HG03175 (cell line): Measurements from ENCODE around the gene DYRK4.
"Not testable (repeated sequence)": the region's sequence is repeated elsewhere in the genome, so short reads cannot be mapped to it uniquely, and the experiment has no call there.

ENCODE experiments used
- ATAC-seq: cut with Tn5 transposase; IDR thresholded peaks from one replicate; pipeline ENCODE4 v1.9.1; 2021; ENCODE audit warnings: mild to moderate bottlenecking, moderate library complexity; ENCODE audit not compliant: unreplicated experiment

Gene DYRK4, protein sequence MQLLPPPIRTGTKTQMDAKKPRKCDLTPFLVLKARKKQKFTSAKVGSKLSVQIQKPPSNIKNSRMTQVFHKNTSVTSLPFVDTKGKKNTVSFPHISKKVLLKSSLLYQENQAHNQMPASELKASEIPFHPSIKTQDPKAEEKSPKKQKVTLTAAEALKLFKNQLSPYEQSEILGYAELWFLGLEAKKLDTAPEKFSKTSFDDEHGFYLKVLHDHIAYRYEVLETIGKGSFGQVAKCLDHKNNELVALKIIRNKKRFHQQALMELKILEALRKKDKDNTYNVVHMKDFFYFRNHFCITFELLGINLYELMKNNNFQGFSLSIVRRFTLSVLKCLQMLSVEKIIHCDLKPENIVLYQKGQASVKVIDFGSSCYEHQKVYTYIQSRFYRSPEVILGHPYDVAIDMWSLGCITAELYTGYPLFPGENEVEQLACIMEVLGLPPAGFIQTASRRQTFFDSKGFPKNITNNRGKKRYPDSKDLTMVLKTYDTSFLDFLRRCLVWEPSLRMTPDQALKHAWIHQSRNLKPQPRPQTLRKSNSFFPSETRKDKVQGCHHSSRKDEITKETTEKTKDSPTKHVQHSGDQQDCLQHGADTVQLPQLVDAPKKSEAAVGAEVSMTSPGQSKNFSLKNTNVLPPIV

DNA sequence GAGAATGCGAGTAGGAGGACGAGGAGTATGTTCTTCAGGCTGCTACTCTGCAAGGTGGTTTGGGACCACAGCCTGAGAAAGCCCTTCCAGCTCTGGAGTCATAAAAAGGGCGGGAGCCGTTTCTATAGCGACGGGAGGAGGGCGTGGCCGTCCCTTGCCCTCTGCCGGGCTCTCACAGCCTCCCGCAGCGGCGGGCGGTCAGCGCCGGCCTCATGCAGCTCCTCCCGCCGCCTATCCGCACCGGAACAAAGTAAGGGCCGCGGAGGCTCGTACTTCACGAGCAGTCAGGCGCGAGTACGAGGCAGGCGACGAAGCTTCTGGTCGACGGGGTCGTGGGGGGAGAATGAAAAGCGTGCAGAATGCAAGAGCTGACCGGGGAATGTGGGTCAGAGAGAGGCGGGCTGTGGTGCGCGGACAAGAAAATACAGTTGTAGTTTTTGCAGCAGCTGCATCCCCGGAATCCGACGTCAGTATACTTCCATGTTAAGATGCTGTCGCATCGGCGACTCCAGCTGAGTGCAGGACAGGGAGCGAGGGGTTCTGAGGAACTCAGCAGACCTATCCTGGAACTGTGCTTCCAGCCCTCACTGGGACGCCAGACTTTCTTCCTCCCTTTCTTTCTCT is at the start of gene DYRK4:
Gene DYRK4, plus strand, starts transcription at position 175 of the 624 bp plus-strand sequence. Its CDS starts 38 bp downstream, at position 213.
- ATAC-seq = no peak

DNA sequence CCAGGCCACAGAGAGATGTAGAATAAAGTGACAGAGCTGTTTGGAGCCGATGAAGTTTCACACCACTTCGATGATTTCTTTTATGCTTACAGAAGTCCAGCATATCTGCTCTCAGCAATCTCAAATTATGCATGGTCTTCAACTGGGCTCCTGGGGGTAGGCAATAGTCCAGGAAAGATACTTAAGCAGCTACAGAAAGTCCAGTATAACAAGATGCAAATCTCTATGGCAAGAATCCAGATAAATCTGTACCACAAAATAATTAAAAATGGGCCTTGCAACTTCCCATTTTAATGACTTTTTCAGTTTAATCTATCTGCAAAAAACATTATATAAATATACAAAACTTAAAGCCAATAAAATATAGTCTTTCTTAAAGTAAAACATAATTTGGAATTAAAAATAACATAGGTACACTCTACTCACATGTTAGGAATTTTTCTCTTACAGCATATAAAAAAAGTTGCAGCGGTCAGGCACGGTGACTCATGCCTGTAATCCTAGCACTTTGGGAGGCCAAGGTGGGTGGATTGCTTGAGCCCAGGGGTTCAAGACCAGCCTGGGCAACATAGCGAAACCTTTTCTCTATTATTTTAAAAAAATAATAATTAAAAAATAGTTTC is 43.8 kb upstream of the DYRK4 start:
- ATAC-seq = no peak

DNA sequence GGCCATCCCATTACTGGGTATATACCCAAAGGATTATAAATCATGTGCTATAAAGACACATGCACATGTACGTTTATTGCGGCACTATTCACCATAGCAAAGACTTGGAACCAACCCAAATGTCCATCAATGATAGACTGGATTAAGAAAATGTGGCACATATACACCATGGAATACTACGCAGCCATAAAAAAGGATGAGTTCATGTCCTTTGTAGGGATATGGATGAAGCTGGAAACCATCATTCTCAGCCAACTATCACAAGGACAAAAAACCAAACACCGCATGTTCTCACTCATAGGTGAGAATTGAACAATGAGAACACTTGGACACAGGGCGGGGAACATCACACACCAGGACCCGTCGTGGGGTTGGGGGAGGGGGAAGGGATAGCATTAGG is 38.6 kb upstream of the DYRK4 start:
- ATAC-seq = not testable (repeated sequence)

DNA sequence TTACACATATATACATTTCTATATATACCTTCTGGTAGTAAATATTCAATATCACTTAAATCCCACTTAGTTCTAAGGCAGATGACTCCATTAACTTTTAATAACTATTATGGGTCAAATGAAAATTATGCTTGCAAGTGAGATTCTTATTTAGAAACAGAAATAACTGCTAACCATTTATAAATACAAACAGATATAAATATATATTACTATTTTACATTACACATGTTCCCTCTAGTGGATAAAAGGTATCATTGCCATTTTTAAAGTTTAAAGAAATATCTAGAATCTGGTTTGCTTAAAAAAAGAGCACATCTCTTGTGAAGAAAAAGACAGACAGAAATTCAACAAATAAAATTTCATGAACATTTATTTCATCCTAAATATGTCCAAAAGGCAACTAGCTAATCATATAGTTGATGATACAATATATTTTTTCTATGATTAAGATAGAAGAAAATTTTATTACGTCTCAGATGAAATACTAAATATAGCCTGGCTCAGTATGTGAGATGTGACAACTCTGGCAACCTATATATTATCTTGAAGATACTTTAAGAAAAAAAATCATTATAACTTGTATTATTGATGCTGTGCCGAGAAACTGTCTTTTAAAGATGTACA is 35.0 kb upstream of the DYRK4 start:
- no peak for ATAC-seq

DNA sequence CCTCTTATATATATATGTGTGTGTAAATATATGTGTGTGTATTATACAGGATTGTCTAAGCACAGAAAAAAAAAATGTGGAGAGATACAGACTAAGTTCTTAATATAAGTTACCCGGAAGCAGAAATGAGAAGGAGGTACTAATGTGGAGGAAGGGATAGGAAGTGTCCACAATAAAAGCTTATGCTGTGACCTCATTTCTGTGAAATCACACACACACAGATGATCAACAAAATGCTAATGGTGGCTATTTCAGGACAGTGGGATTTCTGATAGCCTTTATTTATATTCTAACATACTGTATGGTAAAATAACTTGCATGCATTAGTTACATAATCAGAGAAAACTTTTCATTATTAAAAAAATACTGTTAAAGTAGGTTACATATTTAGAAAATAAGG is 31.8 kb upstream of the DYRK4 start:
- ATAC-seq = no peak

DNA sequence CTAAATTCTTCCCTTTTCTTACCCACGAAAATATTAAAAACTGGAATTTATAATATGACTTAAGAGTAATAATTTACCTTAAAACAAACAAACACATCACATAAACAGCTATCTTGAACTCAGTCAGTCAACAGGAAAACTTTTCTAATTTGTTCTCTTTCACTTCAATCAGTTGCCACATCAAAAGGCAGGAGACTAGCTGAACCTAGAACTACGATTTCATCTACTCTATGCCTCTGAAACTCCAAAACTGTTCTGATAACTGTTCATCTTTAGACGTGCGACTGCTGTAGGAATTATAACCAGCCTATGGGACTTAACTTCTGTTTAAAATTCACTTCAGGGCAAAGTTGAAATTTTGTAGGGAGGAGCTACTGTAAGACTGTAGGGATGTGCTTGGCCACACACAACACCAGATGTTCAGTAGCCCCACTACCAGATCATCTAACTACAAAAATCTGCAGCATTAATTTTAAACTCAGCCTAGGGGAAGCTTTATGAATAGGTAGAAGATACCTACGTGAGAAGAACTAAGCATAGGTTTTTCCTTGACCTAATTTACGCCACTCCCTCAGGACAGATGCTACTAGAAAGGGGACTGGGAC is 30.9 kb upstream of the DYRK4 start:
- no peak for ATAC-seq

DNA sequence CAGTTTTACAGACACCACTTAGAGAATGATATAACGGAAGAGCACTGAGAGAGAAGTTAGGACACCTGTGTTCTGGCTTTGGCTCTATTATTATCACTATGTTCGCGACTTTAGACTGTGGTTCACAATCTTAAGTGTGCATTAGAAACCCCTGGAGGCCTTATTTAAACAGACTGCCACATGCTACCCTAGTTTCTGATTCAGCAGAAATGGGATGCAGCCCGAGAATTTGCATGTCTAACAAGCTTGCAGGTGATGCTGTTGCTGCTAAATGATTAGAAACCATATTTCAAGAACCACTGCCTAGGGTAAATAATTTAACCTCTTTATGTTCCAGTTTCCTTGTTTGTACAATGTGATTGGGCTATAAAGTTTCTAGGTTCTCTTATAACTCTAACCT is 26.9 kb upstream of the DYRK4 start:
- no peak for ATAC-seq

DNA sequence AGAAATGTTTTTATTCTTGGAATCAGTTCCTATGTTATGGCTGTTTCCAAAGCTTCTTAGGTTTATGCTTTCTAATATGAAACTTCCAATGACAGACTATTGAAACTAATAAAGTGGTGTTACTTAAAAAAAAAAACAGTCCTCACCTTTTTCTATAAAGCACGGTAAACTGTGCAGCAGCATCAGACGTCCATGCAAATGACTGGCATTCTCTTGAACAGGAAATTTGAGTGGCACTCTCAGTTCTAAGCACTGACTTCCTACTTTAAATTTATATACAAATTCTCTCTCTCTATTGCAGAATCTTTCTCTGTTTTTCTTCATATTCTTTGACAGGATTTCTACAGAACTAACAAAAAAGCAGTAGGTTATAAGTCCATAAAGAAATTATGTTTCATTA is 26.1 kb upstream of the DYRK4 start:
- ATAC-seq = no peak

DNA sequence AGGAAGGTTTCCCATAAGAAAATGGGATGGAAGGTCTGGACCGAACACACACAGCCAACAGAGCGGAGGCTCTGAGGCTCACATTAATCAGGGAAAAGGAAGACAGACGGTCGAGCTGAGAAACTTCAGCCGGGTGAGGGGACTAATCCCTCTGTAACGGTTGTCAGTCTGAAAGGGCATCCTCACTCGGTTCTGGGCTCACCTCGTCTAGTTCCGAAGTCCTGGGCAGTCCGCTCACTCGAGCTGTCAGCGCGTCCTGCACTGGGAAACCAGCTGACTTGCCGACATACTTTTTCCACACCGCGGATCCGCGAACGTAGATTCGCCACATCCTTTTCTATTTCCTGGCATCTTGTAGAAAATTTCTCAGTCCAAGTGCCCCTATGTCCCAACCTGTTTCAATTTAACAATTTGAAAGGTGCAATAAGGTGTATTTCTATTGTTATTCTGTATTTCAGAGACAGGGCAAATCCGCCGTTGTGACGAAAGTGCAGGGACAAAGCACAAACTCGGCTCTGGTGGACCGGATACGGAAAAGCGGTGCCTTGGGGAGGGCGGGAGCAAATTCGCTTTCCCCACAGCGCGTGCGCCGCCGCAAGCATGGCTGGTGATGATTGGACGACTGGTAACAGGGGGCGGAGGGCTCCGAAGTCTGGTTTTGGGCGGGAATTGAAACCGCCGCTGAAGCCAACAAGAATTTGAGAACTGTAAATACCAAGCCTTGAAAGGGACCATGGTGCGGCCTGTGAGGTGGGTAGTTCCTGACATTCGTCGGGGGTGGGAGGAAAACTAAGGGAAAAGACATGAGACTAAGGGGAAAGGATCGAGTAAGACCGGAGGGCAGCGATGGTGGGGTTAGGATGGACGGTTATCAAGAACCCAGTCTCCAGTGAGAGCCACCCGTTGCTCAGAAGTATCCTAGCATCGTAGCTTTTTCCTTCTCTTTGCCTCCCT is 23.5 kb upstream of the DYRK4 start, which contains the start of gene RAD51AP1:
Gene RAD51AP1, plus strand, starts transcription at position 684 of the 954 bp plus-strand sequence. Its CDS starts 50 bp downstream, at position 734.
- peak; percentile 92 for ATAC-seq

DNA sequence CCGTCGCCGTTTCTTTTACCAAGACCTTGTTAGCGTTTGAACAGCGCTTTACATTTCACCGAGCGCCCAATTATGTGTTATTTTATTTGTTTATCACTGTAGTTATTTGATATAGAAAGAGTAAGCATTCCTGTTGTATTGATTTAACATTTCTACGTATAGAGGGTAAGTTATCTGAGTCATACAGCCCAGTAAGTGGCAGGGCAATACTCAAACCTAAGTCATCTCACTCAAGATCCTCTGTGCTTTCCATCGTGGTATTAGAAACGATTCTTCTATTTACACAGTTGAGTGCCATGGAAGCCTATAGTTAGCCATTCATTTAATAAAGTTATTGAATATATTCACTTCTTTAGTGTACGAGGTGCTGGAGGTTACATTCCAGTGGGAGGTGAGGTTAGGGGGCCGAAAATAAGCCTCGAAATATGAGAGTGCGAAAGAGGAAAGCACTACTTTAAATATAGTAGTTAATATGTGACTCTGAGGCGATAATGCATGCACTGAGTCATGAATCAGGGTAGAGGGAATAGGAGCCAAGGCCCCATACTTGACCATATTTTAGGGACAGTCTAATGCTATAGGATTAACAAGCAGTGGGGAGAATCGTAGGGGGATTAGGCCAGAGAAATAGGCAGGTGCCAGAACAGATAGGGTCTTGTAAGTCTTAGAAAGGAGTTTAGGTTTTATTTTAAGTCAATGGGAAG is 22.7 kb upstream of the DYRK4 start:
- no peak for ATAC-seq

DNA sequence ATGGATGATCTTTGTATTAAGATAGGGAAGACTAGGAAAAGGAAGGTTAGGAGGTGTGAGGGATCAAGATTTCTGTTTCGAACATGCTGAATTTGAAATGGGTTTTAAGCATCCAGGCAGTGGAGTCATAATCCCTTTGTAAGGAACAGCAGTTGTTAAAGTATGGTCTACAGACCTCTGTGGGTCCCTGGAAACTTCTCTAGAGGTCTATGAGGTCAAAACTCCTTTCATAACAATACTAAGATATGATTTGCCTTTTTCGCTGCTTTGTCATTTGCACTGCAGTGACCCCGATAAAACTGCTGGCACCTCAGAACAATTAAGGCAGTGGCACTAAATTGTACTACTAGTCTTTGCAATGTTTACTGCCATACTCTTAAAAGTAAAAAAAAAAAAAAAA is 21.8 kb upstream of the DYRK4 start:
- no peak for ATAC-seq

DNA sequence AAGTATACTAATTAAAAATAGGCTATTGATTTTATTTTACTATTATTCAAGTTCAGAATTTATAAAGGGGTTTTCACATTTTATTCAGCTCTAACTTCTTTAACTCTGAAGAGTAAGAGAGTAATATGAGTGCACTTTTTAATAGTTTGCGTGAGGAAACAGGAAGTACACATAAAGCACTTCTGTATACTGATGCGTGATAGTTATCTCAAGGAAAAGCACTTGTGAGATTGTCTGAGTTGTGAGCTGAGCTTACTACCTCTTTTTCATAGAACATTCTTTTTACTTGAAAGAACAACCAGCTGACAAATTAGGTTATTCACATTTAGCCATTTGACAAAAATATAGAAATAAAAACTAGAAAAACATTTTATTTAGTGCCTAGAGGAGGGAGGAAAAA is 21.4 kb upstream of the DYRK4 start:
- ATAC-seq = no peak

DNA sequence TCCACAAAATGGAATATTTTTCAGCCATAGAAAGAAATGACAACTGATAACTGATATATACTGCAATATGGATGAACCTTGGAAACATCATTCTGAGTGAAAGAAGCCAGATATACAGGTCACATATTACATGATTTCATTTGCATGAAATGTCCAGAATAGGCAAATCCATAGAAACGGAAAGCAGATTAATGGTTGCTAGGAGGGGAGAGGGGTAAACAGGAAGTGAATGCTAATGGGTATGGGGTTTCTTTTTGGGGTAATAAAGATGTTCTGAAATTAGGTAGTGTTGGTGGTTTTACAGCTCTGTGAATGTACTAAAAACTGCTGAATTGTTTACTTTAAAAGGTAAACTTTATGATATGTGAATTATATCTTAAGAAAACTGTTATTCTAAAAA is 16.8 kb upstream of the DYRK4 start:
- no peak for ATAC-seq

DNA sequence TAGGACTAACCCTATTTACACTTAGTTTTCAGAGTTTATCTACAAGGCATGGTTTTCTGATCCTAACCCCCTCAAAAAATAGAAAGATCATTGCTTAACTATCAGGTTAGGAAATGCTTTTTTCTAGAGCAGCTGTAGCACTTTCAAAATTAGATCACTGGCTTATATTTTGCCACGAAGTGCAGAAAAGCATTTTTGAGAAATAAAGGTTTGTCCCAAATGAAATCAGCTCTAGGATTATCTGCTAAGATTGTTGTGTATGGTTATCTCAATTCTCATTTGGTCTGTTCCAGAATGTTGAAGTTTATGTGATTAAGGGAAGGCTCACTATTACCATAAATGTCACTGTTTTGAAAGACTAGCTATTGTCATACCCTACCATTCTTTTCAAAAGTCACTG is 9.8 kb upstream of the DYRK4 start:
- no peak for ATAC-seq

DNA sequence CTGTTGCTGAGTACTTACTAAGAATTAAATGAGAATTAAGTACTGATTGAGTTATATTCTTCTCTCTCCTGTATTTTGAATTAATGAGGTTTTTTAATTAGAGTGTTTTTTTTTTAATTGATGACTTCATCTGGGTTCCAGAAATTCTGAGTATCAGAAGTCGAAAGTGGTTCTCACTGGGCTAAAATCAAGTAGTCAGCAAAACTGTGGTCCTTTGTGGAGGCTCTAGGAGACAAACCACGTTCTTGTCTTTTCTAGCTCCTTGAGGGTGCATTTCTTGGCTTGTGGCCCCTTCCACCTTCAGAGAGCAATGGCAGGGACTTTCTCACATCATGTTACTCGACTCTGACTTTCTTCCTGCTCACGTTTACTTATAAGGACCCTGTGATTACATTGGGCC is 8.1 kb upstream of the DYRK4 start:
- no peak for ATAC-seq

DNA sequence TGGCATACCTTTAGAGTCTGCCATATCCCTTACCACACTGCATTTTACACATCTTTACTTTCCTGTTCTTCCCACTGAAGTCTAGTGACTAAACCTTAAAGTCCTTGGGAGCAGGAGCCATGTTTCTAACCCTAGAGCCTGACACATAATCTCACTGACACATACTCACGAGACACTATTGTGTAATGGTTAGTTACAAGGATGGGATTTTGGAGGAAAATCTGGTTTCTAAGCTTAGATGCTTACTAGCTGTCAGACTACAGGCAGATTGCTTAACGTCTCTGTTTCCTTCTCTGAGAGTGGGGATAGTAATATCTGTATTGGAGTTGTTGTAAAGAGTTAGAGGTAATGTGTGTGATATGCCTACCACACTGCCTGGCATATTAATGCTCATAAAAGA is 6.2 kb upstream of the DYRK4 start:
- ATAC-seq = no peak

DNA sequence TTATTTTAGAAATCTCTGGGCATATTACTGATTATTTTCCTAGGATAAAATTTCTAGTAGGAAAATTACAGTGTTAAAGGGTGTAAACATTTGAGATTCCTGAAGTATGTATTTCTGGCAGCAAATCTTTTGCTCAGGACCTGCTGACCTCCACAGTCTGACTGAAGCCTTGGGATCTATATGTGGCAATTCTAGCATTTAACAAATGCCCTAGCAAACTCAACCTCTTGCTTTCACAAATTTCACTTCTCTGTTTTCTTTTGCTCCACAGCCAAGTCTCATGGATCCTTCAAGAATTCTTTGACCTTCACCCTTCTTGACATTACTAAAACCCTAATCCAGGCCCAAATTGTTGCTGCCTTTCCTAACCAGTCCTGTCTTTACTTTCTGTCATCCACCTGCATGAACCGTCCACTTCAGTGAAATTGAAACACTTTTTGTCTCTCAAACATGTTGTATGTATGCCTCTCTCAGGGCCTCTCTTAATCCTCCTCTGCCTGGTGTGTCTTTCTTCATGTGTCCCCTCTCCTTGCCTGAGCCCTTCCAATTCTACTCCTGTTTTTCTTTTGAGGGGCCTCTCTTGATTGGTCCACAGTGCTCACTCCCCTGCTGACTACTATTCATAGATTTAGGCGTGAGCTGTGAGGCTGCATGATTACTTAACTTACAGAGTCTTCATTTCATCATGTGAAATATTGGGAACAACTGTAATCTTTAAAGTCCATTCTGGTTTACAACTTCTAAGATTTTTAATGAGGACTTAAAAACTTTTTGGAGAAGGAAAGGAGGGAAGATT is 5.1 kb upstream of the DYRK4 start:
- ATAC-seq = no peak

DNA sequence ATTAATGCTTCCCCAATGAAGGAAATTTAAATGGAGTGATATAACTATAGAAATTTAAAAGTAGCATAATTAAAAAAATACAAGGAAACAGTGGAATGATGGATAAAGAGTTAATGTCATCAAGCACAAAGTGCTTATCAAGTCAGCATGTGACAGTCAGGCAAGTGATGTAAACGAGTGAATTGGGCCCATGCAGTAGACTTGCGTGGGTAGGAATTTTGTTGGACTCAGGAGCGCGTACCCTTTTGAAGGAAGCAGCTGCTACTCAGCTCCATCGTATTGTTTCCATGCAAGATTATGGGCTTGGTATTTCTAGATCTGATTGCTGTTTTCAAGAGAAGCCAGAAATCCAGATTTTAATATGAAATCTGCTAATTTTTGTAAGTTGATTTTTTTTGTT is 4.4 kb upstream of the DYRK4 start:
- no peak for ATAC-seq
